Pons (tissue), 1 donor: ENCODE data around the gene SPATA6.

Experiments used
- DNase-seq: peaks from one replicate; pipeline ENCODE4 v3.0.0-alpha.2; 2016; ENCODE audit warnings: low spot score

Gene SPATA6

GRCh38 chr1:48251821-48252220 is 220.2 kb downstream of the SPATA6 start:
- no peak for DNase-seq

GRCh38 chr1:48251323-48251722 is 220.7 kb downstream of the SPATA6 start:
- no peak for DNase-seq

- no peak for DNase-seq
These were observed 221.4 kb downstream of the SPATA6 start for GRCh38 chr1:48250572-48250971.

GRCh38 chr1:48249868-48250267 is 222.1 kb downstream of the SPATA6 start:
- DNase-seq = no peak

GRCh38 chr1:48248356-48248755 is 223.6 kb downstream of the SPATA6 start:
- DNase-seq = no peak

- DNase-seq = peak; percentile 53
These were observed 225.3 kb downstream of the SPATA6 start for GRCh38 chr1:48246727-48247126.
